Nephron progenitor cell (in vitro differentiated cells): ENCODE data around the gene KCNH4.
A peak's percentile ranks its signal among the peaks of the same experiment; 100 is the strongest.

ENCODE experiments used
- DNase-seq: peaks from one replicate; pipeline ENCODE4 v3.0.0; 2021
- H3K27ac Mint-ChIP-seq: 2 replicates; pipeline ENCODE4 v1.8.0; 2021; ENCODE audit warnings: mild to moderate bottlenecking, moderate library complexity, mixed read lengths
- H3K27me3 Mint-ChIP-seq: 2 replicates; pipeline ENCODE4 v1.8.0; 2021; ENCODE audit warnings: mild to moderate bottlenecking, low read depth, mixed read lengths; ENCODE audit not compliant: poor library complexity
- H3K36me3 Mint-ChIP-seq: 2 replicates; pipeline ENCODE4 v1.8.0; 2021; ENCODE audit warnings: low read depth, mixed read lengths
- H3K4me1 Mint-ChIP-seq: 2 replicates; pipeline ENCODE4 v1.8.0; 2021; ENCODE audit warnings: mixed read lengths
- H3K4me3 Mint-ChIP-seq: 2 replicates; pipeline ENCODE4 v1.8.0; 2021; ENCODE audit warnings: mild to moderate bottlenecking, moderate library complexity, mixed read lengths
- H3K9me3 Mint-ChIP-seq: 2 replicates; pipeline ENCODE4 v1.8.0; 2021; ENCODE audit warnings: mild to moderate bottlenecking, moderate library complexity, mixed read lengths
- CTCF ChIP-seq: fragments of 200-600 bp; sonication (generic); IDR thresholded peaks from 2 replicates; pipeline ENCODE4 v1.5.0; 2021; ENCODE audit warnings: antibody characterized with exemption

The KCNH4 gene

DNA sequence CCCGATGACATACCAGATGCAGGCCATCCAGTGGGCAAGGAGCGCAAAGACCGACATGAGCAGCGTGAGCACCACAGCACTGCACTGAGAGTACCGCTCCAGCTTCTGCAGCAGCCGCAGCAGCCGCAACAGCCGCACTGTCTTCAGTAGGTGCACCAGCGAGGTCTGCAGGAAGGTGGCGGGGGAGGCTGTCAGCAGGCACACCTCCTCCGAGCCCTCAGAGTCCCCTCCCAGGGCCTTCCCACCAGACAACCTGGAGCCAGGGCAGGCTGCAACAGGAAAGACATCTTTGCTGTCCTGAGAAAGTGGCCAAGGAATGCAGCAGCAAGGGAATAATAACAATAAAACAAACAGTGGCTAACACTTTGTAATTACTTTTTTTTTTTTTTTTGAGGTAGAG, 9.1 kb downstream of the KCNH4 start:
- Mint-ChIP-seq H3K9me3 (no peaks in the 10 kb centered on the region), H3K27ac (no peak overlapping the region), H3K27me3 (peaks cover 57% of the 10 kb centered on the region), H3K4me1 (no peaks in the 10 kb centered on the region), H3K4me3 (no peak overlapping the region), H3K36me3 (no peaks in the 10 kb centered on the region)
- DNase-seq, result peak; percentile 18
- TF ChIP-seq CTCF, result no peak

DNA sequence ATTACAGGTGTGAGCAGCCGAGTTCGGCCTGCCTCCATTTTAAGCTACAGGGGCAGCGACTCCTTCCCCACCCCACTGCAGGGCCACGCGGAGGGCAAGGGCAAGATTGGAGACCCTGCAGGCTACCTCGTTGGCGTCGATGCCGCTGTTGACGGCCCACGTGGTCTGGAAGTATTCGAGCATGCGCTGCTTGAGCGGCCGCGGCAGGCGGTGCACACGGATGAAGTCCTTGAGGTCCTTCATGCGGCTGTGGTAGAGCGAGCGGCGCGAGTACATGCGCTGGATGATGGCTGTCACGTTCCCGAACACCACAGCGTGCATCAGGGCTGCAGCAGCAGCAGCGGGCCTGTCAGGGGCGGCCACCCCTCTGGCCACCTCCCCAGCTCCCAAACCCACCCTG, 11.6 kb downstream of the KCNH4 start:
- no peak for DNase-seq
- Mint-ChIP-seq H3K4me1 (no peaks in the 10 kb centered on the region), H3K36me3 (no peaks in the 10 kb centered on the region), H3K27ac (no peak overlapping the region), H3K9me3 (no peaks in the 10 kb centered on the region), H3K4me3 (no peak overlapping the region), H3K27me3 (peaks cover 40% of the 10 kb centered on the region)
- no peak for TF ChIP-seq CTCF

DNA sequence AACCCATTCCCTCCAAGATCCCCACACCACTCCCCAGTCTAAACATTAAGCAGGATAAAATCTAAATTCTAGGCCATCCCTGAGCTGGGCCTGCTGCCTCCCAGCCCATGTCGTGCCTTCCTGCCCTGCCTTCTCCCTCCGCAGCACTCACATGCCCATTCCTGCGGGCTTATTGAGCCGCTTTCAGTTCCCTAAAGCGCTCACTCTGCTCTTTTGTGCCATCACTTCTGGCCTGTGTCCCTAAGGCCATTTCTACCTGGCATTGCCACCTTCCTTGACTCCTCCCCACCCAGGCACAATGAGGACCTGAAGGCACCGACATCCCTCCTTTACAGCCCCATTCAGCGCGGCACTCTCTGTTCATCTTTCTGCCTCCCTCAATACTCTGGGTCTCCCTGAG, 13.1 kb downstream of the KCNH4 start:
- peaks cover 8% of the 10 kb centered on the region for H3K4me1 Mint-ChIP-seq
- H3K27me3 Mint-ChIP-seq, result peaks cover 34% of the 10 kb centered on the region
- DNase-seq, result no peak
- no peaks in the 10 kb centered on the region for H3K9me3 Mint-ChIP-seq
- H3K36me3 Mint-ChIP-seq, result no peaks in the 10 kb centered on the region
- no peak for TF ChIP-seq CTCF
- H3K27ac Mint-ChIP-seq, result peak overlapping the region; percentile 19
- H3K4me3 Mint-ChIP-seq, result no peak overlapping the region

GRCh38 chr17:42166196-42166763, 14.7 kb downstream of the KCNH4 start:
- TF ChIP-seq CTCF, result no peak
- H3K36me3 Mint-ChIP-seq, result no peaks in the 10 kb centered on the region
- DNase-seq, result no peak
- H3K4me1 Mint-ChIP-seq, result peaks cover 12% of the 10 kb centered on the region
- no peak overlapping the region for H3K4me3 Mint-ChIP-seq
- no peaks in the 10 kb centered on the region for H3K9me3 Mint-ChIP-seq
- no peak overlapping the region for H3K27ac Mint-ChIP-seq
- peaks cover 24% of the 10 kb centered on the region for H3K27me3 Mint-ChIP-seq

- Mint-ChIP-seq H3K4me1 (peaks cover 14% of the 10 kb centered on the region), H3K36me3 (no peaks in the 10 kb centered on the region), H3K9me3 (no peaks in the 10 kb centered on the region), H3K4me3 (no peak overlapping the region), H3K27me3 (peaks cover 20% of the 10 kb centered on the region), H3K27ac (no peak overlapping the region)
- TF ChIP-seq CTCF, result no peak
- DNase-seq, result no peak
These were observed 15.2 kb downstream of the KCNH4 start for GRCh38 chr17:42165751-42166150.

GRCh38 chr17:42163696-42164407, 17.1 kb downstream of the KCNH4 start:
- H3K27ac Mint-ChIP-seq, result no peak overlapping the region
- DNase-seq, result no peak
- H3K36me3 Mint-ChIP-seq, result no peaks in the 10 kb centered on the region
- H3K9me3 Mint-ChIP-seq, result no peaks in the 10 kb centered on the region
- peaks cover 23% of the 10 kb centered on the region for H3K4me1 Mint-ChIP-seq
- H3K4me3 Mint-ChIP-seq, result no peak overlapping the region
- TF ChIP-seq CTCF, result no peak
- H3K27me3 Mint-ChIP-seq, result peaks cover 16% of the 10 kb centered on the region
